Activated CD8-positive, alpha-beta memory T cell treated with anti-CD3 and anti-CD28 coated beads, Interleukin-2, amount 50 U/mL, for 4 hours (primary cell): ENCODE data around the gene KCNH3.
"Not testable (repeated sequence)": the region's sequence is repeated elsewhere in the genome, so short reads cannot be mapped to it uniquely, and the experiment has no call there.

Experiments
- DNase-seq: peaks from one replicate; pipeline ENCODE4 v3.0.0-alpha.2; 2020

KCNH3 gene

DNA sequence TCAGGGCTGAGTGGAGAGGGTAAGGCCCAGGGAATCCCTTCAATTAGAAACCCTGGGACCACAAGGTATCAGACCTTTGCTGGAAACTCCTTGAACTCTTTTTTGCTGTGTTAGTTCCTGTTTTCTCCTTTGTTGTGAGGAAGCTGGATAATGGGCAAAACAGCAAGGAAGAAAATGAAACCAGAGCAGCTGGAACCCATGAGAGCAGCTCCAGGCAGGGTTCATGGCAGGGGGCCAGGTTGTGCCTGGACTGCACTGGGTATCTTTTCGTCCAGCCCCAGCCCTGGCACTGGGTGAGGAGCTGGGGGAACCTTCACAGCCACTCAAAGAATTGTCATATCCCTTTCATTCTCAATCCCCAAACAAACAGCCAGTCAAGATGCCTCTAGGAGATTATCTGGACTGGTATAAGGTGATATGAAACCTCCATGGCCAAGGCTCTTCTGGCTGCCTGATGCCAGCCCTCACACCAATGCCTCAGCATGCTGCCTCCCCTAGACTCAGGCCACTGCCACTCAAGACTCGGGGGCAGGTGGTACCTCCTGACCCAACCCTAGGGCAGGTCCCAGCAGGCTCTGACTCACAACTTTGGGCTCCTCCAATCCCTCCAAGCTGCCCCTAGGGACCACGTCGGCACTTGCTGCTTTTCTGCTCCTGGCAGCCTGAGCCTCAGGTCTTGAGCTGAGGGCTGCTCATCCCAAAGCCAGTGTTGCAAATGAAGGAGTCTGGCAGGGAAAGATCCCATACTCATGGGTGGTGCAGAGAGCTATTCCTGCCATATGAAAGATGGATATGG, 50.1 kb downstream of the KCNH3 start:
- DNase-seq, result no peak

DNA sequence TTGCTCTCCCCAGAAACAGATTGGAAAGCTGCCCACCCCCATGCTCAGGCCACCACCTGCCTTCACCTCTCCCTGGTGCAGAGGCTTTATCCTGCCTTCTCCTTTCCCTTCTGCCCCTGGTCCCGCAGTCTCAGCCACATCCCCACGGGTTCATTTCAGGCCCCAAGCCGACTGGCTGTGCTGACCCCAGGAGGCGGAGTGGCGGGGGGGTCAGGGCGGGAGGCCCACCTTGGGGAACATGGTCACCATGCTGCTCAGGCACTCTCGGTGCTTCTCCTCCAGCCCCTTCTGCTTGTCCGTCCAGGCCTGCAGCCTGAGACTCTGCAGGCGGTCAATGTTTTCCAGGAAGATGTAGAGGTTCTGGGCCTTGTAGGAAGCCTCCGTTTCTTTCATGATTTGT, 59.7 kb downstream of the KCNH3 start:
- no peak for DNase-seq

- DNase-seq, result no peak
Observed at GRCh38 chr12:49599961-49600360, 61.1 kb downstream of the KCNH3 start.

- DNase-seq, result no peak
Observed at GRCh38 chr12:49603721-49604120, 64.9 kb downstream of the KCNH3 start.

- no peak for DNase-seq
Observed at GRCh38 chr12:49604856-49605255, 66.0 kb downstream of the KCNH3 start.

DNA sequence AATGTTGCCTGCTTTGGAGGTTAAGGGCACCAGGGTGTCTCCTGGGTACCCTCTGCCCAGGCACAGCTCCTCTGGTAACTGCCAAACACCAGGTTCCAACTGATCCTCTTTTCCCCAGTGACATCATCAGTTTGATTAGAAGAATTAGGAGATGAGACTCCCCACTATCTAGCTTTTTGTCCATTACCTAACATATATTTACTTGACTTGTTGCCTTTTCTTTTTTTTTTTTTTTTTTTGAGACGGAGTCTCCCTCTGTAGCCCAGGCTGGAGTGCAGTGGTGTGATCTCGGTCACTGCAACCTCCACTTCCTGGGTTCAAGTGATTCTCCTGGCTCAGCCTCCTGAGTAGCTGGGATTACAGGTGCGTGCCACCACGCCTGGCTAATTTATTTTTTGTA, 66.7 kb downstream of the KCNH3 start, which contains the start of gene FAM186B:
Gene FAM186B, minus strand, starts transcription at position 101 of the 400 bp plus-strand sequence. CDS start 162 bp downstream, outside the sequence.
- DNase-seq, result not testable (repeated sequence)
